Measurements from ENCODE around the gene TROAP. TPM values are rescaled to one million over a fixed set of nuclear protein-coding genes. Genes with fewer than 3 reads are reported as not detected.
"Not testable (repeated sequence)": the region's sequence is repeated elsewhere in the genome, so short reads cannot be mapped to it uniquely, and the experiment has no call there.

TROAP gene
- polyA plus RNA-seq, 10 donors: 8.2 to 22.0 (median 11.0) TPM

- DNase-seq: no peak
Observed at GRCh38 chr12:49366096-49366651, 43.1 kb downstream of the TROAP start.

DNA sequence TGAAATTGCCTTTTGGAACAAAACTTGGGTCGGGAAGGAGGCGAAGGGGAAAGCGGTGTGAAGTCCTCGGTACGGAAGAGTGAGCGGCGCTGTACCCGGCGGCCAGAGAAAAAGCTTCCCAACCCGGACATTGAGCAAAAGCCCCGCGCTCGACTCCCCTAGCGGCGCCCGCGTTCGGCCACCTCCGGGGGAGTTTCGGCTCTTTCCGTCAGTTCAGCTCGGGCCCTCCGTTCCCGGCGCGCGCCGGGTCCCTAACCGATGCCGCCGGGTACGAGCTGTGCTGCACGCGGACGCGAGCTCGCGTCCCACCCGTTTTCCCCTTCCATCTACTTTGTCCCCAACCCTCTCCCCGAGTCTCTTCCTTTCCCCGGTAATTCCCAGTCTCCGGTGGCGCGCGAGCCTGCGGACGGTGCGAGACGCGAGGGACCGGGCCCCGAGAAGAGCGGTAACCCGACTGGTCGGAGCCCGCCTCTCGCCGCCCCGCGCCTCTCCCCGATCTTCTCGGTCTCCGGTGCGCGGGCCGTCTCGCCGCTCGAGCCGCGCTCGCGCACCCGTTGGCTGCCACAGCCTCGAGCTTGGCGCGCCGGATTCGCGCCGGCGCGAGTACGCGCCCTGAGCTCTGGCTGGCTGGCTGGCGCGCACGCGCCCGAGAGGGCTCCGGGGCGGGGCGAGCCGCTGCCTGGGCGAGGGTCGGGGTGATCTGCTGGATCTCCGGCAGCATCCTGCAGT, 43.8 kb downstream of the TROAP start:
- peak; percentile 96 to 98 (median 96) for DNase-seq

GRCh38 chr12:49367381-49368239, 44.6 kb downstream of the TROAP start, which contains the start of gene SPATS2:
SPATS2 (plus strand) TSS chr12:49367462; CDS start chr12:49461013, 93,551 bp downstream.
- peak in 2 of 3 donors; percentile 62 to 85 for DNase-seq

DNA sequence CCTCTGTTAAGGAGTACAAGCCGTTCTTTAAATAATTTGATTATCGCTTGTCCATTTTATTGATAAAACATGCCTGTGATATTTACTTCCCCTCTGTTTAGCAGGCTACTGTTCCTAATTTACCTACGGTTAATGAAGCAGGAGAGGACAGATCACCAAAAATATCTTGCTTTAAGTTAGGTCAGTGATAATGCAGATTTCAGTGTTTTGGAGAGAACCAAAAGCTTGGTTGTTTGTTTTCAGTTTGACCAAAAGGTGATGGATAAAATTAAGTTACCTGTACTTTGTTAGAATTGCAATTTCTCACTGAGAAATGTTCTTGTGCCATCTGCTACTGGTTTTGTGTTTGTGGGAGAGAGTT, 45.2 kb downstream of the TROAP start:
- no peak for DNase-seq

GRCh38 chr12:49369411-49370145, 46.5 kb downstream of the TROAP start:
- DNase-seq: peak in 2 of 3 donors; percentile 58 to 80

DNA sequence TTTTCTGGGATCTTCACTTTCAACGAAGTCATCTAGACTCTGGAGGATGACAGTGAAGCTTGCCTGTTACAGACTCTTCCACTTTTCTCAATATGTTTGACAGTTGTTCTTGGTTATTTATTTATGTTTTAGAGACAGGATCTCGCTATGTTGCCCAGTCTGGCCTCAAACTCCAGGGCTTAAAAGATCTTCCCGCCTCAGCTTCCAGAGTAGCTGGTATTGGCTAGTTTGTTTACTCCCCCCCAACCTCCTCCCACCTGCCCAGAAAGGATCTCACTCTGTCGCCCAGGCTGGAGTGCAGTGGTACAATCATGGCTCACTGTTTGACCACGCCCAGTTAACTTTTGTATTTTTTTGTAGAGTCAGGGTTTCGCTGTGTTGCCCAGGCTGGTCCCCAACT, 47.5 kb downstream of the TROAP start:
- no peak for DNase-seq

DNA sequence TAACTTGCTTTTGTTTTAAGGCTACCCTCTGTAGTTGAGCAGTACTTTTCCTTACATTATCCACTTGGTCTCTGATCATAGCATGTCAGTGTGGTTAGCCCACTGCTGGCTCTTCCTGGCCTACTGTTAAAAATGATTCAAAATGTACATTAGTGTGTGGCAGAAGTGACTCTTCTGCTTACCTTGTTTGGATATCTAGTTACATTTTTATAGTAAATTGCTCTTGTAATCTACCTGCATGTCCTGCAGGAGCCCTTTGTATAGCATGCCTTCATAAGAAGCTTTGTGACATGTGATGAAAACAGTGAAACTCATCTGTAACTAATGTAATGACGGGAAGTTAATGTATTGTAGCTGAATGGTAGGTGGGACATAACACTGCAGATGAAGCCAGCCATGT, 52.4 kb downstream of the TROAP start:
- no peak for DNase-seq

DNA sequence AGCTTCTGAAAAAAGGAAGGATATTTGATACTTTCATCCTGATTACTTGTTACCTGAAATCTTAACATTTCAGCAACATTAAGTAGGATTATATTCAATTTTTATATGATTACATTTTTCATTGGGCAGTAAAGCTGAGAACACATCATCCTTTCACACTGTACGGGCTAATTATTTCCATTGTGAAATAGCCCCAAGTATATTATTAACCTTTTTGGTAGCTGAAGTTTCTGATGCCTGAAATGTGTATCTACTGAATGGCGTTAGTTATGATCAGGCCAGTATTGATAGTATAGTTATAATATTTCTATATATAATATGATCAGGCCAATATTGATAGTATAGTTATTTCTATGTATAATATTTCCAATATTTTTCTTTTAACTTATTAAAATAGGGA, 54.3 kb downstream of the TROAP start:
- DNase-seq: no peak

DNA sequence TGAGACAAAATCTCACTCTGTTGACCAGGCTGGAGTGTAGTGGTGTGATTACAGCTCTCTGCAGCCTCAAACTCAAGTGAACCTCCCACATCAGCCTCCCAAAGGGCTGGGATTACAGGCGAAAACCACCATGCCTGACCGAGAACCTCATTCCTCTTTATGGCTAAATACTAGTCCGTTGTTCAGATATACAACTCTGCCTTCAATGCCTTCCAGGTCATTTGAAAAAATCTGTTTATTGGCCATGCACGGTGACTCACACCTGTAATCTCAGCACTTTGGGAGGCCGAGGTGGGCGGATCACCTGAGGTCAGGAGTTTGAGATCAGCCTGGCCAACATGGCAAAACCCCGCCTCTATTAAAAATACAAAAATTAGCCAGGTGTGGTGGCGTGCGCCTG, 57.1 kb downstream of the TROAP start:
- DNase-seq: not testable (repeated sequence)

Other genes starting within 250 kb of the TROAP start
- 1 to 10 TPM in 2 of 10 donors, under 1 TPM in 8; 0.48 to 1.2 (median 0.82) TPM for gene DHH, start 228.5 kb upstream of the TROAP start, polyA plus RNA-seq (ENCODE audit: insufficient read length in 10 of 10)
- gene LMBR1L, start 212.4 kb upstream of the TROAP start, polyA plus RNA-seq (ENCODE audit: insufficient read length in 10 of 10): 10 to 100 TPM; 30.8 to 77.7 (median 36.1) TPM
- 1,000 to 10,000 TPM in 6 of 10 donors, 100 to 1,000 TPM in 4; 671 to 1,330 (median 1,024) TPM for gene TUBA1B, start 191.9 kb upstream of the TROAP start, polyA plus RNA-seq (ENCODE audit: insufficient read length in 10 of 10)
- 100 to 1,000 TPM; 670 to 846 (median 768) TPM for gene TUBA1A, start 134.2 kb upstream of the TROAP start, polyA plus RNA-seq (ENCODE audit: insufficient read length in 10 of 10)
- 100 to 1,000 TPM in 1 of 10 donors, 10 to 100 TPM in 9; 47.3 to 127 (median 74.2) TPM for gene TUBA1C, start 58.2 kb upstream of the TROAP start, polyA plus RNA-seq (ENCODE audit: insufficient read length in 10 of 10)
- 1 to 10 TPM; 1.2 to 2.8 (median 1.4) TPM for gene PRPH, start 28.1 kb upstream of the TROAP start, polyA plus RNA-seq (ENCODE audit: insufficient read length in 10 of 10)
- gene C1QL4, start 13.9 kb downstream of the TROAP start, polyA plus RNA-seq (ENCODE audit: insufficient read length in 10 of 10): under 1 TPM in 1 of 10 donors, not detected in 9; 0.10 TPM
- gene DNAJC22, start 23.6 kb downstream of the TROAP start, polyA plus RNA-seq (ENCODE audit: insufficient read length in 10 of 10): under 1 TPM in 8 of 10 donors, not detected in 2; 0.03 to 0.24 (median 0.16) TPM
- 10 to 100 TPM; 23.0 to 37.0 (median 28.1) TPM for gene SPATS2, start 44.2 kb downstream of the TROAP start, polyA plus RNA-seq (ENCODE audit: insufficient read length in 10 of 10)
- gene KCNH3, start 215.8 kb downstream of the TROAP start, polyA plus RNA-seq (ENCODE audit: insufficient read length in 10 of 10): 1 to 10 TPM in 9 of 10 donors, under 1 TPM in 1; 0.63 to 2.7 (median 1.4) TPM
- gene MCRS1, start 244.9 kb downstream of the TROAP start, polyA plus RNA-seq (ENCODE audit: insufficient read length in 10 of 10): 10 to 100 TPM; 45.8 to 61.2 (median 55.2) TPM